ENCODE results near the gene HEMK1. TPM values are rescaled to one million over a fixed set of nuclear protein-coding genes. Genes with fewer than 3 reads are reported as not detected.

Gene HEMK1
- total RNA-seq, 4 donors from 2014 or later = 3.8 to 10.6 (median 8.4) TPM

GRCh38 chr3:50525191-50525910 is 44.0 kb upstream of the HEMK1 start:
- no peak overlapping the region for H3K27ac ChIP-seq
- peaks cover 4% of the 10 kb centered on the region for H3K27me3 ChIP-seq
- no peaks in the 10 kb centered on the region for H3K9me3 ChIP-seq
- H3K36me3 ChIP-seq = no peaks in the 10 kb centered on the region
- no peak overlapping the region for H3K4me3 ChIP-seq
- no peak for DNase-seq (ENCODE audit: low spot score in 2 of 2)
- H3K4me1 ChIP-seq = peaks cover 8% of the 10 kb centered on the region
- 81% methylated on average over 5 of the region's 9 CpGs for WGBS
- no peak for TF ChIP-seq EP300 (IDR thresholded peaks at IDR 0.05)
- TF ChIP-seq POLR2AphosphoS5 (IDR thresholded peaks at IDR 0.05) = no peak
- no peak for TF ChIP-seq CTCF (IDR thresholded peaks at IDR 0.05)
- TF ChIP-seq POLR2A (IDR thresholded peaks at IDR 0.05) = no peak

GRCh38 chr3:50525987-50526386 is 43.3 kb upstream of the HEMK1 start:
- H3K27ac ChIP-seq = no peak overlapping the region
- DNase-seq (ENCODE audit: low spot score in 2 of 2) = no peak
- peaks cover 4% of the 10 kb centered on the region for H3K27me3 ChIP-seq
- peaks cover 10% of the 10 kb centered on the region for H3K4me1 ChIP-seq
- no peaks in the 10 kb centered on the region for H3K36me3 ChIP-seq
- TF ChIP-seq POLR2AphosphoS5 (IDR thresholded peaks at IDR 0.05) (no peak), POLR2A (IDR thresholded peaks at IDR 0.05) (no peak), CTCF (IDR thresholded peaks at IDR 0.05) (no peak), EP300 (IDR thresholded peaks at IDR 0.05) (no peak)
- 37% methylated on average over 6 of the region's 6 CpGs for WGBS
- H3K4me3 ChIP-seq = no peak overlapping the region
- H3K9me3 ChIP-seq = no peaks in the 10 kb centered on the region

GRCh38 chr3:50530001-50530970 is 39.0 kb upstream of the HEMK1 start:
- H3K27me3 ChIP-seq = peaks cover 4% of the 10 kb centered on the region
- no peak for DNase-seq (ENCODE audit: low spot score in 2 of 2)
- 14% methylated on average over 43 of the region's 48 CpGs for WGBS
- H3K9me3 ChIP-seq = no peaks in the 10 kb centered on the region
- no peaks in the 10 kb centered on the region for H3K36me3 ChIP-seq
- H3K27ac ChIP-seq = no peak overlapping the region
- peaks cover 10% of the 10 kb centered on the region for H3K4me1 ChIP-seq
- TF ChIP-seq POLR2AphosphoS5 (IDR thresholded peaks at IDR 0.05) (no peak), EP300 (IDR thresholded peaks at IDR 0.05) (no peak), POLR2A (IDR thresholded peaks at IDR 0.05) (no peak), CTCF (IDR thresholded peaks at IDR 0.05) (no peak)
- peak overlapping the region; percentile 25 for H3K4me3 ChIP-seq

- H3K36me3 ChIP-seq = no peaks in the 10 kb centered on the region
- TF ChIP-seq EP300 (IDR thresholded peaks at IDR 0.05) (no peak), CTCF (IDR thresholded peaks at IDR 0.05) (no peak), POLR2A (IDR thresholded peaks at IDR 0.05) (no peak), POLR2AphosphoS5 (IDR thresholded peaks at IDR 0.05) (no peak)
- no peak overlapping the region for H3K4me3 ChIP-seq
- no peak overlapping the region for H3K27ac ChIP-seq
- WGBS = 89% methylated on average over 4 of the region's 4 CpGs
- H3K4me1 ChIP-seq = peaks cover 10% of the 10 kb centered on the region
- DNase-seq (ENCODE audit: low spot score in 2 of 2) = no peak
- H3K9me3 ChIP-seq = no peaks in the 10 kb centered on the region
- H3K27me3 ChIP-seq = peaks cover 4% of the 10 kb centered on the region
Observed at GRCh38 chr3:50531201-50531600, 38.1 kb upstream of the HEMK1 start.

All from suprapubic skin (tissue), 4 donors.